WTC11 (cell line): ENCODE results near the gene ASCC3. TPM values are rescaled to one million over a fixed set of nuclear protein-coding genes. Genes with fewer than 3 reads are reported as not detected.

ENCODE experiments used
- ATAC-seq: fragments of 200-7000 bp; cut with Tn5 transposase; 2 replicates; pipeline ENCODE4 v1.10.0; 2021; ENCODE audit warnings: mild to moderate bottlenecking, moderate library complexity
- CTCF ChIA-PET: fragments of 300-600 bp; sonication (Branson Sonifier 250); formaldehyde crosslinking; loops from one replicate; lab custom pipeline; 2021; ENCODE audit warnings: antibody characterized with exemption; lab: Charles Lee
- POLR2A ChIA-PET: fragments of 350-600 bp; sonication (Branson Sonifier 250); formaldehyde crosslinking; loops from one replicate; lab custom pipeline; 2021; ENCODE audit warnings: antibody characterized with exemption; lab: Charles Lee
- DNase-seq: peaks from one replicate; pipeline ENCODE4 v3.0.0; 2021; ENCODE audit warnings: low spot score
- H3K27ac Mint-ChIP-seq: 2 replicates; pipeline ENCODE4 v1.8.0; 2021; ENCODE audit warnings: mixed read lengths
- H3K27me3 Mint-ChIP-seq: 2 replicates; pipeline ENCODE4 v1.8.0; 2021; ENCODE audit warnings: low read depth, mild to moderate bottlenecking, moderate library complexity, mixed read lengths
- H3K36me3 Mint-ChIP-seq: 2 replicates; pipeline ENCODE4 v1.8.0; 2021; ENCODE audit warnings: mixed read lengths
- H3K4me1 Mint-ChIP-seq: 2 replicates; pipeline ENCODE4 v1.8.0; 2022; ENCODE audit warnings: mixed read lengths
- H3K4me3 Mint-ChIP-seq: 2 replicates; pipeline ENCODE4 v1.8.0; 2021; ENCODE audit warnings: mild to moderate bottlenecking, moderate library complexity, mixed read lengths
- H3K9me3 Mint-ChIP-seq: 2 replicates; pipeline ENCODE4 v1.8.0; 2021; ENCODE audit warnings: mixed read lengths
- ARID4B ChIP-seq: sonication (generic); formaldehyde crosslinking; IDR thresholded peaks from 2 replicates; pipeline ENCODE4 v1.8.0; 2023; ENCODE audit warnings: missing genetic modification reagents, mild to moderate bottlenecking, borderline replicate concordance
- ATF1 ChIP-seq: sonication (generic); formaldehyde crosslinking; IDR thresholded peaks from 2 replicates; pipeline ENCODE4 v1.8.1; 2023; ENCODE audit warnings: mild to moderate bottlenecking, moderate library complexity, missing genetic modification reagents
- ATF6 ChIP-seq: sonication (generic); formaldehyde crosslinking; IDR thresholded peaks from 2 replicates; pipeline ENCODE4 v1.8.1; 2023; ENCODE audit warnings: mild to moderate bottlenecking, missing genetic modification reagents
- CTCF ChIP-seq: fragments of 200-600 bp; IDR thresholded peaks from 2 replicates; pipeline ENCODE4 v1.8.0; 2022; ENCODE audit warnings: antibody characterized with exemption
- E2F5 ChIP-seq: sonication (generic); formaldehyde crosslinking; IDR thresholded peaks from 2 replicates; pipeline ENCODE4 v1.8.1; 2022; ENCODE audit warnings: mild to moderate bottlenecking, moderate library complexity, missing genetic modification reagents
- EMX1 ChIP-seq: fragments of 250-450 bp; sonication (Bioruptor Pico); IDR thresholded peaks from 2 replicates; pipeline ENCODE4 v1.8.0; 2021; ENCODE audit warnings: mild to moderate bottlenecking
- IRF2 ChIP-seq: sonication (generic); formaldehyde crosslinking; IDR thresholded peaks from 2 replicates; pipeline ENCODE4 v1.8.0; 2022; ENCODE audit warnings: low read depth, missing genetic modification reagents, borderline replicate concordance
- MAX ChIP-seq: sonication (generic); formaldehyde crosslinking; IDR thresholded peaks from 2 replicates; pipeline ENCODE4 v1.8.0; 2022; ENCODE audit warnings: mild to moderate bottlenecking, missing genetic modification reagents
- MXD4 ChIP-seq: fragments of 250-450 bp; sonication (Bioruptor Pico); IDR thresholded peaks from 2 replicates; pipeline ENCODE4 v1.8.0; 2021; ENCODE audit warnings: mild to moderate bottlenecking, moderate library complexity, borderline replicate concordance
- NFYB ChIP-seq: sonication (generic); formaldehyde crosslinking; conservative IDR thresholded peaks from 2 replicates; pipeline ENCODE4 v1.8.0; 2022; ENCODE audit warnings: low read depth, missing genetic modification reagents
- SMAD4 ChIP-seq: sonication (generic); formaldehyde crosslinking; IDR thresholded peaks from 2 replicates; pipeline ENCODE4 v1.8.0; 2022; ENCODE audit warnings: mild to moderate bottlenecking, missing genetic modification reagents
- USF1 ChIP-seq: sonication (generic); formaldehyde crosslinking; IDR thresholded peaks from 2 replicates; pipeline ENCODE4 v1.8.0; 2022; ENCODE audit warnings: mild to moderate bottlenecking, missing genetic modification reagents
- ZNF219 ChIP-seq: sonication (generic); formaldehyde crosslinking; IDR thresholded peaks from 2 replicates; pipeline ENCODE4 v1.8.0; 2023; ENCODE audit warnings: missing genetic modification reagents, mild to moderate bottlenecking, borderline replicate concordance
- ZNF425 ChIP-seq: fragments of 250-450 bp; sonication (Bioruptor Pico); conservative IDR thresholded peaks from 2 replicates; pipeline ENCODE4 v1.9.0; 2021; ENCODE audit warnings: mild to moderate bottlenecking
- total RNA-seq: library from RNA; stranded (reverse); gene quantifications from 3 replicates; pipeline ENCODE4 v1.2.3, GENCODE V29; 2021
- TF ChIP-seq, protein P1 (sequence below): sonication (generic); formaldehyde crosslinking; conservative IDR thresholded peaks from 2 replicates; pipeline ENCODE4 v1.8.1; 2023; ENCODE audit warnings: mild to moderate bottlenecking, low read depth, missing genetic modification reagents, moderate library complexity
- TF ChIP-seq, protein P2 (sequence below): sonication (generic); formaldehyde crosslinking; IDR thresholded peaks from 2 replicates; pipeline ENCODE4 v1.8.1; 2022; ENCODE audit warnings: low read depth, mild to moderate bottlenecking, moderate library complexity, missing genetic modification reagents, borderline replicate concordance
- TF ChIP-seq, protein P3 (sequence below): sonication (generic); formaldehyde crosslinking; IDR thresholded peaks from 2 replicates; pipeline ENCODE4 v1.8.1; 2023; ENCODE audit warnings: mild to moderate bottlenecking, moderate library complexity, missing genetic modification reagents

Gene ASCC3
- total RNA-seq, 1 experiment from 2014 or later, result 80.7 TPM

- H3K27ac Mint-ChIP-seq, result no peak overlapping the region
- H3K4me1 Mint-ChIP-seq, result no peaks in the 10 kb centered on the region
- DNase-seq, result no peak
- TF ChIP-seq IRF2 (CRISPR knock-in tag) (no peak), SMAD4 (CRISPR knock-in tag) (no peak), CTCF (no peak), MXD4 (CRISPR knock-in tag) (no peak), E2F5 (no peak), ARID4B (CRISPR knock-in tag) (no peak), ZNF219 (no peak), MAX (CRISPR knock-in tag) (no peak), ATF1 (CRISPR knock-in tag) (no peak), NFYB (no peak), ZNF425 (CRISPR knock-in tag) (no peak), USF1 (CRISPR knock-in tag) (no peak), ATF6 (CRISPR knock-in tag) (no peak), EMX1 (no peak)
- TF ChIP-seq, protein P1, sequence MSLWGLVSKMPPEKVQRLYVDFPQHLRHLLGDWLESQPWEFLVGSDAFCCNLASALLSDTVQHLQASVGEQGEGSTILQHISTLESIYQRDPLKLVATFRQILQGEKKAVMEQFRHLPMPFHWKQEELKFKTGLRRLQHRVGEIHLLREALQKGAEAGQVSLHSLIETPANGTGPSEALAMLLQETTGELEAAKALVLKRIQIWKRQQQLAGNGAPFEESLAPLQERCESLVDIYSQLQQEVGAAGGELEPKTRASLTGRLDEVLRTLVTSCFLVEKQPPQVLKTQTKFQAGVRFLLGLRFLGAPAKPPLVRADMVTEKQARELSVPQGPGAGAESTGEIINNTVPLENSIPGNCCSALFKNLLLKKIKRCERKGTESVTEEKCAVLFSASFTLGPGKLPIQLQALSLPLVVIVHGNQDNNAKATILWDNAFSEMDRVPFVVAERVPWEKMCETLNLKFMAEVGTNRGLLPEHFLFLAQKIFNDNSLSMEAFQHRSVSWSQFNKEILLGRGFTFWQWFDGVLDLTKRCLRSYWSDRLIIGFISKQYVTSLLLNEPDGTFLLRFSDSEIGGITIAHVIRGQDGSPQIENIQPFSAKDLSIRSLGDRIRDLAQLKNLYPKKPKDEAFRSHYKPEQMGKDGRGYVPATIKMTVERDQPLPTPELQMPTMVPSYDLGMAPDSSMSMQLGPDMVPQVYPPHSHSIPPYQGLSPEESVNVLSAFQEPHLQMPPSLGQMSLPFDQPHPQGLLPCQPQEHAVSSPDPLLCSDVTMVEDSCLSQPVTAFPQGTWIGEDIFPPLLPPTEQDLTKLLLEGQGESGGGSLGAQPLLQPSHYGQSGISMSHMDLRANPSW (CRISPR knock-in tag), result no peak
- TF ChIP-seq, protein P2, sequence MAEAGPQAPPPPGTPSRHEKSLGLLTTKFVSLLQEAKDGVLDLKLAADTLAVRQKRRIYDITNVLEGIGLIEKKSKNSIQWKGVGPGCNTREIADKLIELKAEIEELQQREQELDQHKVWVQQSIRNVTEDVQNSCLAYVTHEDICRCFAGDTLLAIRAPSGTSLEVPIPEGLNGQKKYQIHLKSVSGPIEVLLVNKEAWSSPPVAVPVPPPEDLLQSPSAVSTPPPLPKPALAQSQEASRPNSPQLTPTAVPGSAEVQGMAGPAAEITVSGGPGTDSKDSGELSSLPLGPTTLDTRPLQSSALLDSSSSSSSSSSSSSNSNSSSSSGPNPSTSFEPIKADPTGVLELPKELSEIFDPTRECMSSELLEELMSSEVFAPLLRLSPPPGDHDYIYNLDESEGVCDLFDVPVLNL (CRISPR knock-in tag), result no peak
- TF ChIP-seq, protein P3, sequence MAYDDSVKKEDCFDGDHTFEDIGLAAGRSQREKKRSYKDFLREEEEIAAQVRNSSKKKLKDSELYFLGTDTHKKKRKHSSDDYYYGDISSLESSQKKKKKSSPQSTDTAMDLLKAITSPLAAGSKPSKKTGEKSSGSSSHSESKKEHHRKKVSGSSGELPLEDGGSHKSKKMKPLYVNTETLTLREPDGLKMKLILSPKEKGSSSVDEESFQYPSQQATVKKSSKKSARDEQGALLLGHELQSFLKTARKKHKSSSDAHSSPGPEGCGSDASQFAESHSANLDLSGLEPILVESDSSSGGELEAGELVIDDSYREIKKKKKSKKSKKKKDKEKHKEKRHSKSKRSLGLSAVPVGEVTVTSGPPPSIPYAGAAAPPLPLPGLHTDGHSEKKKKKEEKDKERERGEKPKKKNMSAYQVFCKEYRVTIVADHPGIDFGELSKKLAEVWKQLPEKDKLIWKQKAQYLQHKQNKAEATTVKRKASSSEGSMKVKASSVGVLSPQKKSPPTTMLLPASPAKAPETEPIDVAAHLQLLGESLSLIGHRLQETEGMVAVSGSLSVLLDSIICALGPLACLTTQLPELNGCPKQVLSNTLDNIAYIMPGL, result no peak
- TF ChIP-seq, all 79 proteins: peak for 0
- no peak for ATAC-seq
- no peaks in the 10 kb centered on the region for H3K36me3 Mint-ChIP-seq
- no peaks in the 10 kb centered on the region for H3K9me3 Mint-ChIP-seq
- ChIA-PET CTCF (no interaction called here), POLR2A (no interaction called here)
- no peaks in the 10 kb centered on the region for H3K27me3 Mint-ChIP-seq
- no peak overlapping the region for H3K4me3 Mint-ChIP-seq
Observed at GRCh38 chr6:100614933-100615332, 266.2 kb downstream of the ASCC3 start.
